Keratinocyte (primary cell): ENCODE measurements around the gene WLS. TPM values are rescaled to one million over a fixed set of nuclear protein-coding genes. Genes with fewer than 3 reads are reported as not detected.

Source experiments
- DNase-seq: peaks from one replicate; pipeline ENCODE4 v3.0.0-alpha.2; 2011; ENCODE audit warnings: low read depth, missing footprints, low spot score
- FAIRE-seq: peaks from 2 replicates; lab custom pipeline; 2011; peaks lifted over from hg19 to GRCh38; lab: Jason Lieb, UNC
- H2AFZ ChIP-seq: 2 replicates; pipeline ENCODE4 v1.6.0; 2012; ENCODE audit warnings: low read length, control low read depth, inconsistent platforms; ENCODE audit not compliant: control insufficient read depth
- H3K27ac ChIP-seq: 2 replicates; pipeline ENCODE4 v1.5.1; 2011; ENCODE audit warnings: low read length; ENCODE audit not compliant: control insufficient read depth, insufficient read depth
- H3K27me3 ChIP-seq: 3 replicates; pipeline ENCODE4 v1.6.0; 2011; ENCODE audit warnings: low read length; ENCODE audit not compliant: control insufficient read depth, insufficient read depth; ENCODE audit errors: extremely low read depth
- H3K36me3 ChIP-seq, 2 experiments: 2 replicates in 1 of 2; 3 replicates in 1 of 2; pipeline ENCODE4 v1.5.1; 2011; ENCODE audit warnings: low read length in 2 of 2, mild to moderate bottlenecking in 1 of 2; ENCODE audit not compliant: control insufficient read depth in 2 of 2, insufficient read depth in 2 of 2; ENCODE audit errors: extremely low read depth in 1 of 2
- H3K4me1 ChIP-seq: 3 replicates; pipeline ENCODE4 v1.5.1; 2011; ENCODE audit warnings: low read length; ENCODE audit not compliant: control insufficient read depth, insufficient read depth; ENCODE audit errors: extremely low read depth
- H3K4me2 ChIP-seq: 3 replicates; pipeline ENCODE4 v1.6.0; 2011; ENCODE audit warnings: low read depth, low read length; ENCODE audit not compliant: control insufficient read depth, insufficient read depth; ENCODE audit errors: extremely low read depth
- H3K4me3 ChIP-seq, 3 experiments: fragments of 200-600 bp in 1 of 3; sonication (generic) in 1 of 3; 2 replicates in 2 of 3; 3 replicates in 1 of 3; pipeline ENCODE4 v1.5.1; 2011 to 2016; ENCODE audit warnings: low read length in 3 of 3, mild to moderate bottlenecking in 3 of 3, control low read depth in 2 of 3, inconsistent platforms in 1 of 3, low read depth in 1 of 3, mixed read lengths in 1 of 3, mixed run types in 1 of 3, moderate library complexity in 1 of 3; ENCODE audit not compliant: control insufficient read depth in 2 of 3, insufficient read depth in 2 of 3; ENCODE audit errors: extremely low read depth in 1 of 3
- H3K79me2 ChIP-seq: 2 replicates; pipeline ENCODE4 v1.6.0; 2012; ENCODE audit warnings: low read length; ENCODE audit not compliant: control insufficient read depth, insufficient read depth
- H3K9ac ChIP-seq: 3 replicates; pipeline ENCODE4 v1.6.0; 2011; ENCODE audit warnings: low read length; ENCODE audit not compliant: control insufficient read depth, insufficient read depth; ENCODE audit errors: extremely low read depth
- H3K9me1 ChIP-seq: 3 replicates; pipeline ENCODE4 v1.6.0; 2011; ENCODE audit warnings: low read length; ENCODE audit not compliant: control insufficient read depth, insufficient read depth; ENCODE audit errors: extremely low read depth
- H3K9me3 ChIP-seq: 2 replicates; pipeline ENCODE4 v1.5.1; 2012; ENCODE audit warnings: low read depth, low read length; ENCODE audit not compliant: control insufficient read depth
- H4K20me1 ChIP-seq: 3 replicates; pipeline ENCODE4 v1.6.0; 2011; ENCODE audit warnings: low read length; ENCODE audit not compliant: control insufficient read depth, insufficient read depth; ENCODE audit errors: extremely low read depth
- EZH2 ChIP-seq: IDR thresholded peaks from one replicate; pipeline ENCODE4 v1.6.1; 2012; ENCODE audit warnings: inconsistent platforms, mild to moderate bottlenecking, low read length, moderate library complexity
- dilution Hi-C: fragments of 300-500 bp; cut with MboI; formaldehyde crosslinking; loops from one replicate; pipeline ENCODE4 v1.7.0; 2020; ENCODE audit warnings: low sequenced_read_pairs; ENCODE audit not compliant: extremely low pct_ligation_motif_present
- polyA plus RNA-seq, 5 experiments: library from polyadenylated mRNA; depleted of rRNA in 3 of 5; stranded (reverse) in 3 of 5; stranded (forward) in 1 of 5; unstranded in 1 of 5; fragments of >200 nt; gene quantifications; 1 replicate in 1 of 5; 2 replicates in 3 of 5; 3 replicates in 1 of 5; pipeline versions ENCODE4 v1.2.1 to v1.2.3, GENCODE V29; 2011 to 2012; ENCODE audit warnings: missing spikeins in 2 of 5, low read depth in 1 of 5, low replicate concordance in 1 of 5
- TF ChIP-seq, protein P1 (sequence below), 3 experiments: IDR thresholded peaks in 1 of 3; conservative IDR thresholded peaks in 1 of 3; optimal IDR thresholded peaks in 1 of 3; 2 replicates in 2 of 3; 3 replicates in 1 of 3; pipeline versions ENCODE3 to v1.5.1; 2011; ENCODE audit warnings: low read length in 3 of 3, mild to moderate bottlenecking in 3 of 3, moderate library complexity in 2 of 3, control low read depth in 1 of 3, inconsistent platforms in 1 of 3; ENCODE audit not compliant: insufficient read depth in 2 of 3; ENCODE audit errors: extremely low read depth in 1 of 3

Gene WLS
- polyA plus RNA-seq, 1 donor (not counting 4 experiments of a cell fraction or from before 2014, with no cell fraction given), result 92.4 TPM

GRCh38 chr1:68188644-68189340, 43.5 kb downstream of the WLS start:
- no peaks in the 10 kb centered on the region for H3K9me3 ChIP-seq
- H3K36me3 ChIP-seq, result peaks cover 3 to 10% of the 10 kb centered on the region in 2 experiments
- H2AFZ ChIP-seq, result no peak overlapping the region
- H4K20me1 ChIP-seq, result no peaks in the 10 kb centered on the region
- H3K79me2 ChIP-seq, result no peaks in the 10 kb centered on the region
- H3K27me3 ChIP-seq, result no peaks in the 10 kb centered on the region
- H3K4me3 ChIP-seq, result no peak overlapping the region
- H3K27ac ChIP-seq, result no peak overlapping the region
- H3K9ac ChIP-seq, result no peak overlapping the region
- peaks cover 10% of the 10 kb centered on the region for H3K4me1 ChIP-seq
- no peak for TF ChIP-seq EZH2
- TF ChIP-seq, protein P1, sequence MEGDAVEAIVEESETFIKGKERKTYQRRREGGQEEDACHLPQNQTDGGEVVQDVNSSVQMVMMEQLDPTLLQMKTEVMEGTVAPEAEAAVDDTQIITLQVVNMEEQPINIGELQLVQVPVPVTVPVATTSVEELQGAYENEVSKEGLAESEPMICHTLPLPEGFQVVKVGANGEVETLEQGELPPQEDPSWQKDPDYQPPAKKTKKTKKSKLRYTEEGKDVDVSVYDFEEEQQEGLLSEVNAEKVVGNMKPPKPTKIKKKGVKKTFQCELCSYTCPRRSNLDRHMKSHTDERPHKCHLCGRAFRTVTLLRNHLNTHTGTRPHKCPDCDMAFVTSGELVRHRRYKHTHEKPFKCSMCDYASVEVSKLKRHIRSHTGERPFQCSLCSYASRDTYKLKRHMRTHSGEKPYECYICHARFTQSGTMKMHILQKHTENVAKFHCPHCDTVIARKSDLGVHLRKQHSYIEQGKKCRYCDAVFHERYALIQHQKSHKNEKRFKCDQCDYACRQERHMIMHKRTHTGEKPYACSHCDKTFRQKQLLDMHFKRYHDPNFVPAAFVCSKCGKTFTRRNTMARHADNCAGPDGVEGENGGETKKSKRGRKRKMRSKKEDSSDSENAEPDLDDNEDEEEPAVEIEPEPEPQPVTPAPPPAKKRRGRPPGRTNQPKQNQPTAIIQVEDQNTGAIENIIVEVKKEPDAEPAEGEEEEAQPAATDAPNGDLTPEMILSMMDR (optimal IDR thresholded peaks at IDR 0.05 in 1 of 3, IDR thresholded peaks at IDR 0.05 in 1 of 3, conservative IDR thresholded peaks at IDR 0.05 in 1 of 3; ENCODE audit: extremely low read depth in 1 of 3, insufficient read depth in 2 of 3, low read length in 3 of 3), result no peak
- no peak for DNase-seq
- H3K9me1 ChIP-seq, result no peaks in the 10 kb centered on the region
- dilution Hi-C loops, result no loop called here
- H3K4me2 ChIP-seq, result no peak overlapping the region
- FAIRE-seq, result no peak

DNA sequence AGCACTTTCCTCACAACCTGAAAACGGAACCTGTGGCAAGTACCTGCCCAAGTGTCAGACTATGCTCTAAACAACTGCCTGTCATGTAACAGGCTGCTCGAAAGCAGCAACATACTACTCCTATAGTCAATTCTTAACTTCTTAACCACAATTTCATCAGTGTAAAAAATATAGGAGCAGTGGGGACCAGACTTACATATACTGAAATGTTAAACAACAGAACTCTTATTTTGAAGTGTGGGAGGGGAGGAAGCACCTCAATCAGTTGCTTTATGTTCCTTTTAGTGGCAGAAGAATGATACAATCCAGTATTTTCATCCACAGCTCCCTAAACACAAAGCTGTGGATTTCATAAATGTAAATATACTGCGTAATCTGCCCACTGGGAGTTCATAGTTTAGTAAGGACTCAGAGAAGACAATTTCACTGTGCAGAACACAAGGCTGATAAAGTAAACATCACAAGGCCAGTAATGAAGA, 44.2 kb downstream of the WLS start:
- H3K4me3 ChIP-seq, result no peak overlapping the region
- TF ChIP-seq EZH2, result no peak
- TF ChIP-seq, protein P1 (optimal IDR thresholded peaks at IDR 0.05 in 1 of 3, IDR thresholded peaks at IDR 0.05 in 1 of 3, conservative IDR thresholded peaks at IDR 0.05 in 1 of 3; ENCODE audit: extremely low read depth in 1 of 3, insufficient read depth in 2 of 3, low read length in 3 of 3), result no peak
- no peak overlapping the region for H3K9ac ChIP-seq
- H3K79me2 ChIP-seq, result no peaks in the 10 kb centered on the region
- DNase-seq, result no peak
- H3K27ac ChIP-seq, result no peak overlapping the region
- no peaks in the 10 kb centered on the region for H3K9me1 ChIP-seq
- H4K20me1 ChIP-seq, result no peaks in the 10 kb centered on the region
- H3K36me3 ChIP-seq, result peaks cover 3 to 10% of the 10 kb centered on the region in 2 experiments
- no peak for FAIRE-seq
- dilution Hi-C loops, result no loop called here
- H3K9me3 ChIP-seq, result no peaks in the 10 kb centered on the region
- no peak overlapping the region for H3K4me2 ChIP-seq
- H3K4me1 ChIP-seq, result peaks cover 10% of the 10 kb centered on the region
- H3K27me3 ChIP-seq, result no peaks in the 10 kb centered on the region
- H2AFZ ChIP-seq, result no peak overlapping the region
